ENCODE measurements around the gene ARGLU1.

The ARGLU1 gene

GRCh38 chr13:106496072-106496997 is 71.6 kb downstream of the ARGLU1 start:
- DNase-seq, result peak; percentile 91

GRCh38 chr13:106494936-106495335 is 73.0 kb downstream of the ARGLU1 start:
- no peak for DNase-seq

GRCh38 chr13:106494506-106494905 is 73.4 kb downstream of the ARGLU1 start:
- no peak for DNase-seq

GRCh38 chr13:106493533-106494220 is 74.3 kb downstream of the ARGLU1 start:
- DNase-seq, result no peak

GRCh38 chr13:106492588-106493475 is 75.1 kb downstream of the ARGLU1 start:
- no peak for DNase-seq

GRCh38 chr13:106491928-106492587 is 75.9 kb downstream of the ARGLU1 start:
- DNase-seq, result no peak

Measured in NCI-H1105 treated with DMSO at 0.1 percent for 48 hours (cell line).